ENCODE measurements around the gene TMEM63B.

GRCh38 chr6:44146685-44147084 lies 19.3 kb downstream of the TMEM63B start:
- TF ChIP-seq CTCF (IDR thresholded peaks at IDR 0.05; ENCODE audit: control extremely low read depth in 1 of 3, insufficient read depth in 1 of 3, low read depth in 1 of 3, low read length in 3 of 3) (no peak), EP300 (IDR thresholded peaks at IDR 0.05; ENCODE audit: borderline replicate concordance in 1 of 2, low read depth in 2 of 2, low read length in 2 of 2) (no peak), POLR2A (IDR thresholded peaks at IDR 0.05; ENCODE audit: control extremely low read depth in 1 of 2, low read depth in 2 of 2, low read length in 2 of 2) (no peak), RAD21 (IDR thresholded peaks at IDR 0.05 in 1 of 2, conservative IDR thresholded peaks at IDR 0.05 in 1 of 2; ENCODE audit: low read depth in 2 of 2, low read length in 2 of 2) (no peak)

Data from H1 (cell line).